ENCODE results near the gene BCL7A. TPM values are rescaled to one million over a fixed set of nuclear protein-coding genes. Genes with fewer than 3 reads are reported as not detected.

Gene BCL7A
- total and polyA plus RNA-seq, 11 donors, result 4.0 to 22.1 (median 14.3) TPM

DNA sequence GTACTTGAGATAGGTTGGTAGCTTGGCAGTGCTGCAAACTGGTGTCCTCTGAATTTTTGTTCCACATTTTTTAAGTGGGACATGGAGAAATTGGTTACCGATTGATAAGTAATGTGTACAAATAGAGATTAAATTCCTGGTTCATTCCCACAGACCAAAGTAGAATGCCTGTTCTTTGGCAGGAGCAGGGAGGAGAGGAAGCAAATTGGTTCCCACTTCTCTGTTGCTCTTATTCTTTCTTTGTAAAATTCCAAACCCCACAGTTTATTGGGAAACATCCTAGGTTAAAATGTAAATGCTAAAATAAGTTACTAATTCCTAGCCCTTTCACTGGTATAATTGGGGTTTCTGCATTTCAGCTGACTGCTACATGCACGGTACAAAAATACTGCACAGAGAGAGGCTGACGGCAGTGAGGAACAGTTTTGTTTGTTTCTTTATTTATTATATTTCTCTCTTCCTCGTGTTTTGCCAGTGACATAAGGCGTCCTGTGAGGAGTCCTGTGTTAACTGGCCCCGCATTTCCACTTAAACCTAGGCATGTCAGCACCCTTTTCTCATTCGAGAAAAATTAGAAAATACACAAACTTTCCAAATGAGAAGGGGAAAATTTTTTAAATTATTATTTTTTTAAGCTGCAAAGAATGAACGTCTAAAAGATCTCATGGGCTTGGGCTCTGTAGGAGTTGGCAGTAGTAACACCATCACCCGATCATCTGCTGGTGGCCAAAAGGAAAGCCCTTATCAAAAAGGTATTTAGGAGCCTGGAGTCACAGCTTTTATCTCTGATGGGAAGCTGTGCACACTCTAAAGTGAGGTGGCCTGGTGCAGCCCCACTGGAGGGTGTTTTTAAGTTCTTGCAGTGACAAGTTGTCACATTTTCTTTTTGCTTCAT, 25.4 kb upstream of the BCL7A start:
- H3K9me3 ChIP-seq, result peaks cover 0 to 11% (median 0%) of the 10 kb centered on the region in 12 donors
- ATAC-seq, result peak; percentile 28 to 81 (median 69)
- intact Hi-C loops (cut with DNase I), result no loop called here

GRCh38 chr12:121996945-121997612, 24.6 kb upstream of the BCL7A start:
- 45 to 62% (median 54%) methylated on average over 13 of the region's 13 CpGs for WGBS, 4 donors
- Histone ChIP-seq H3K4me3 (no peak overlapping the region), H3K36me3 (no peaks in the 10 kb centered on the region)

More for the DNA sequence above, 25.4 kb upstream of the BCL7A start:
- DNase-seq, result peak in 2 of 5 donors; percentile 24 to 39
- H3K27ac ChIP-seq, result peak overlapping the region in 4 of 12 donors; percentile 16 to 66 (median 42)
- H3K4me3 ChIP-seq, result peak overlapping the region in 1 of 12 donors; percentile 9
- H3K4me1 ChIP-seq, result peaks cover 0 to 15% (median 0%) of the 10 kb centered on the region in 12 donors
- WGBS, 4 donors, result 21 to 29% (median 25%) methylated on average over 9 of the region's 9 CpGs
- TF ChIP-seq CTCF (IDR thresholded peaks at IDR 0.05) (no peak), POLR2A (IDR thresholded peaks at IDR 0.05) (no peak)
- no peaks in the 10 kb centered on the region for H3K27me3 ChIP-seq
- no peaks in the 10 kb centered on the region for H3K36me3 ChIP-seq

GRCh38 chr12:122001466-122002209, 20.0 kb upstream of the BCL7A start:
- 91 to 93% (median 92%) methylated on average over 17 of the region's 17 CpGs for WGBS, 4 donors
- peaks cover 0 to 26% (median 10%) of the 10 kb centered on the region in 12 donors for H3K4me1 ChIP-seq
- H3K27me3 ChIP-seq, result no peaks in the 10 kb centered on the region
- DNase-seq (no peak), ATAC-seq (no peak)
- TF ChIP-seq POLR2A (IDR thresholded peaks at IDR 0.05) (no peak), CTCF (IDR thresholded peaks at IDR 0.05) (no peak)
- intact Hi-C loops (cut with DNase I), result no loop called here
- H3K36me3 ChIP-seq, result no peaks in the 10 kb centered on the region
- H3K27ac ChIP-seq, result no peak overlapping the region
- H3K4me3 ChIP-seq, result no peak overlapping the region
- H3K9me3 ChIP-seq, result peaks cover 0 to 11% (median 0%) of the 10 kb centered on the region in 12 donors

More at GRCh38 chr12:121996945-121997612, 24.6 kb upstream of the BCL7A start:
- H3K27ac ChIP-seq, result peak overlapping the region in 4 of 12 donors; percentile 16 to 66 (median 42)
- TF ChIP-seq POLR2A (IDR thresholded peaks at IDR 0.05) (no peak), CTCF (IDR thresholded peaks at IDR 0.05) (no peak)
- intact Hi-C loops (cut with DNase I), result no loop called here
- H3K9me3 ChIP-seq, result peaks cover 0 to 11% (median 0%) of the 10 kb centered on the region in 12 donors
- ATAC-seq (peak; percentile 47 to 71 (median 61)), DNase-seq (no peak)
- no peaks in the 10 kb centered on the region for H3K27me3 ChIP-seq
- H3K4me1 ChIP-seq, result peaks cover 0 to 15% (median 0%) of the 10 kb centered on the region in 12 donors

All from heart left ventricle (tissue), 16 donors.